HG02884 (cell line): ENCODE data around the gene FAM20B.
"Not testable (repeated sequence)": the region's sequence is repeated elsewhere in the genome, so short reads cannot be mapped to it uniquely, and the experiment has no call there.

Source experiments
- ATAC-seq: cut with Tn5 transposase; IDR thresholded peaks from one replicate; pipeline ENCODE4 v1.9.1; 2021; ENCODE audit warnings: mild to moderate bottlenecking, moderate library complexity; ENCODE audit not compliant: unreplicated experiment

FAM20B gene

DNA sequence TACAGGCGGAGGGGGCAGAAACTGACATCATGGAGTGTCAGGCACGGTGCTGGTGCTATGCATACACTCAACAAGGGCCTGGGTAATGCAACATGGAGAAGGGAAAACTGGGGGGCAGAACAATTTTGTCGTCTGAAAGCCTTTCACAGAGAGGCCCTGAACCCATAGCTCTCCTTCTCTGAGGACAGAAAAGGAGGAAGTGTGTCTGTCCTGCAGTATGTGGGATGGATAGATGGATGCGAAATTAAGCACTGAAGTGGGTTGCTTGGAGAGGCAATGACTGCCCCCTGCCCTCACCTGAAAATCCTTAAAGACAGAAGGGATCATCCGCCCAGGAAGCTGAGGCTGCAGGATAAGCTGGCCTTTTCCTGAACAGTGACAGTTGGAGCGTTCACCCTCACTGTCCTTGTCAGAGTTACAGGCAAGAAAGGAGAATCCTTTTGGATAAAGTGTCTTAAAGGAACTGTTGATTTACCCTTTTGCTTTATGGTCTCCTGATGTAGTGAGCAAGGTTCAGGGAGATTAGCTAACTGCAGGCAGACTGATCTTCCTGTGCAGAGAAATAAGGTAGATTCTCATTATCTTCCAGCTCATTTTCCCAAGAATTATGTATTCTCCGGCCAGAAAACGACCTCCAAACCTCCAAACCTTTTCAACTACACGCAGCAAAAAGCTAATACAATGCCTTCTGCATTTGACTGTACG lies 1.6 kb upstream of the FAM20B start:
- ATAC-seq: no peak

DNA sequence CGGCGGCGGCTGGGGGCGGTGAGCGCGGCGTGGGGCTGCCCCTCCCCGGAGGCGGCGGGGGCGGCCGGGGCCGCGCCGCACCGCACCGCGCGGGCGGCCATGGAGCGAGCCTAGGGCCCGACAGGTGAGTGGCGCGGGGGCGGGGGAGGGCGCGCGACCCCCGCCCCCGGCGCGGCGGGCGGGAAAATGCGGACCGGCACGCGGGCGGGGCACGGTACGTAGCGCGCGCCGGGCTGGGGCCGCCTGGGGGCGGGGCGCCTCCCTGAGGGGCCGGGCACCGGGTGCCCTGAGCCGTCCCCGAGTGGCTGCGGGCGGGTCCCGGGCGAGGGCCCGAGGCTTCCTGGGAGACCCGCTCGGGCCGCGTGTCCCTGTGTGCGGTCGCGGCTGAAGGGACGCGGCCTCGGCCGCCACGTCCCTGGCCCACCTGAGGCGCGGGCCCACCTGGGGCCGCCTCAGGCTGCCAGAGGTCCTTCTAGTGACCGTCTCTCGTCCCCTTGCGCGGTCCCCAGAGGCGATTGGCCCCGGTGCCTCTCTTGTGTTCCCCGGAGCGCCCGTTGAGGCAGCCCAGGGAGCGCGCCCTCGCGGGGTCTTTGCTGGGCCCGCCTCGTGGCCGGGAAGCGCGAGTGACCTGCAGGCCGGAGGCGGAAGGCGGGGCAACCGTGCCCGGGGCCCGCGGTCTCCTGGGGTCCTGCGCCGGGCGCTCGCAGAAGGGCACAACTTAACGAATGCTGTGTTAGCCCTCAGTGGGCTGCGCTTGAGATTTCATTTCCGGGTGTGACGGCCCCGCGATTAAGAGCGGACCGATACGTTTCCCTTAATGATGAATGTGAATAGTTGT lies 500 bp downstream of the FAM20B start:
- peak; percentile 63 for ATAC-seq

DNA sequence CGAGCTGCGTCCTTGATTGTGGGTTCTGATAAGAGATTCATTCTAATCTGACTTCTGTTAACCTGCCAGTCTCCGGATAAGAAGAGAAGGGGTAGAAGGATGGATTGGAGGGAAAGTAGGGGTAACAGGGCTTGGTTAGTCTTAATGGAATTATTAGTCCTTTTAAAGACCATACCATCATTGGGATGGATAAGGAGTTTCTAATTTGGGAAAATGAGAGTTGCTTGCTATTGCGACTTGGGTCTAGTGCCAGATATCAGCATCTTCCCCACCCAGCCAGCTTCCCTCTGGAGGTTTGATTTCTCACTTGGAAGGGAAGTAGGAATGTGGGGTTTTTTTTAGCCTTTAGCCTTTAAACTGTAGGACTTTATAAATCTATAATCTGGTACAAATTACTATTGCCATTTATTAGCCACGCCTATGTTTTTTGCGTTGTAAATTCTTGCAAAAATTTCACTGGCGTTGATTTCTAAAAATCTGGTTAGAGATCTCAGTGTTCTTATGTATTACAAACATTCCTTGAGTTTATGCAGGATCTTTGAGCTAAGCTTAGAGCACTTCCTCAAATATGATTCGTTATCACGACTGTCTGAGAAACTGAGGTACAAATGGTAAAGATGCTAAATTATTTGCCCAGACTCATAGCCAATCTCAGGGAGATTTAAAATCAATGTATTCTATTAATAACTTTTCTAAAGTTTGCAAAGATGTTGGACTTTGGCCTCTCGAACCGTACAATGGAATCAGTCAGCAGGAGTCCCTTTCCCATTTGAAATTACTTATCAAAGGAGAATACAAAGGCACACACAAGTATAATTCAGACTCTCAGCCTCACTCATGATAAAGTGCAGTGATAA lies 1.3 kb downstream of the FAM20B start:
- ATAC-seq: no peak

DNA sequence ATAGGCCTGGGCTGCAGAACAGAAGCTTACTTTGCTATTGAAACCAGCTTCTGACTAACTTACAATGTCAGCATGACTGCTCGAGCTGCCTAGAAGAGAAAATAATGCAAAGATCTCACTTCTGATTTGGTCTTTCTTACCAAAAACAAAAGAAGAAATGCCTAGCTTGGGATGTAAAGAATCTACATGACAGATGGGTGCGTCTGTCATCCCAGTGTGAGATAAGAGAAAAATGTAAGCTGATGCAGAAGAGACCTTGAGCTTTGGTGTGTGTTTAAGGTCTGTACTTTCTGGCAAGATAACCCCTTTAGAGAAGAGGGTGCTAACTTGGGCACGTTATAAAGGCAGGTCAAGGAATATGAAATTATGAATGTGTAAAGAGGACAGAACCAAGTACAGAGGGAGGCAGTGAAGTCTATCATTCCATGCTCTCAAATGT lies 3.6 kb downstream of the FAM20B start:
- no peak for ATAC-seq

DNA sequence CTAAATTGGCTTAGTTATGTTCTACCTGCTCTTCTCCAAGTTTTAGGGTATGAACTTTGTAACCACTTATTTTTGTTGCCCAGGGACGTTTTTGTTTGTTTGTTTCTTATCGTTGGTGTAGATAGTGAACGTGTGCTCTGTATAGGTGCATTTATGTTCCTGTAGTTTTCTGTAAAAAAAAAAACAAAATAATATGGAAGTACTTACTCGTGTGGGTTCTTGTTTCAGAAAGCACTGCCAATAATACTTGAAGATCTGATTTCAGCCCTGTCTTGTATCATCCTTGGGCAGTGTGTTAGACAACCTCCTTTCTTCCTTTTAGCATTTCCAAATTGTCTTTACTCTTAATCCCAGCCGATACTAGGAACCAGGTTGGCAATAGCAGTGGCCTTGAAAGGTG lies 4.4 kb downstream of the FAM20B start:
- ATAC-seq: no peak

DNA sequence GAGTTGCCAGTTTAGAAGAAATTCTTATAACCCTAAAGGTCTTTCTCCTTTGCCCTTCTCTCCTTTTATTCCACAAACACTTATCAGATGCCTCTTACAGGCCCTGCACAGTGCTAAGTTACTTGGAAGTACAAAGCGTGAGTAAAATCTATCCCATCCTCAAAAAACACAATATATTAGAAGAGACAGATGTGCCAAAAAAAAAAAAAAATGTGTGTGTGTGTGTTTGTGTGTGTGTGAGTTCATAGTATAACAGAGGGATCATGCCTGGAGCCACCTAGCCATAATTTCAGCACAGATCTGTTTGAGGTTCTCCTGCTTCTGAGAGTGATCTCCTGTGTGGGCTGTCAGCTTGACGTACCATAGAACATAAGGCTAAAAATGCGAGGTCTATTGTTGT lies 5.0 kb downstream of the FAM20B start:
- ATAC-seq: no peak

DNA sequence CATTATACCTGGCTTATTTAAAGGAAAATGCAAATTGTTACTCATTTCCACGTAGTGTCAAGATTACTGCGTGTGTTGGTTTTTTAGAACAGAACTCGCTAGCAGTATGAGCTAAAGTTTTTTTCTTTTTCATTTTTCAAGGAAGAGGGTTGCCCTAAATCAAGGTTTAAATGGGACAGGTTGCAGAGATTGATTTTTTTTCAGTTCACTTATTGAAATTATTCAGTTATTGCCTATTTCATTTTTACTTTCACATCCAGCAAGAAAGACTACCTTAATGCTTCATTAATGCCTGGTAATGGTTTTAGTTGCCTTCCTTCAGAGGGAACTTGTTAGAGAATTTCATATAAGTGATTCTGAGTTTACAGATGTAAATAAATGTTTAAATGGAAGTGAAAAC lies 5.6 kb downstream of the FAM20B start:
- ATAC-seq: no peak

DNA sequence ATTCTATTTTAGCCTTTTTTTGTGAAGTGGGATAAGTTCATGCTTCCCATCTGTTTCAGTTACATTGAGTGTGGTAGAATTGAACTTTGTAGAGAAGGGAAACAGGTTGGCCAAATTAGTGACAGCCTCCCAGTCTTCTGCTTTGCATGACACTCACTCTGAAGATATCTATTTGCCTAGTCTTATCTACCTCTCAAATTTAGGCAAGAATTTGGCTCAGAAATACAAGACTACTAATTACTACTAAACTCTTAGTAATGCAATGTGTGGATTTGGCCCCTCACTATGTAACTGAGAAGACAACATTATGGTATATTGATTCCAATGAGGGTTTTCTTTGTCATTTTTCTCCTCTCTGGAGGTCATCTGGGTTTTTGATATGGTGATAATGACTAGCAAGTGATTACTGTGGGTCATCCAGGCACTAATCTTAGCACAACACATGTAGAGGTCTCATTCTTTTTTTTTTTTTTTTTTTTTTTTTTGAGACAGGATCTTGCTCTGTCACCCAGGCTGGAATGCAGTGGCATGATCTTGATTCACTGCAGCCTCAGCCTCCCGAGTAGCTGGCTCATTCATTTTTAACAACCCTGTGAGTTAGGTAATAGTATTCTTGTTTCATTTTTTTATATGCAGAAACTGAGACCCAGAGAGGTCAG lies 6.3 kb downstream of the FAM20B start:
- no peak for ATAC-seq

DNA sequence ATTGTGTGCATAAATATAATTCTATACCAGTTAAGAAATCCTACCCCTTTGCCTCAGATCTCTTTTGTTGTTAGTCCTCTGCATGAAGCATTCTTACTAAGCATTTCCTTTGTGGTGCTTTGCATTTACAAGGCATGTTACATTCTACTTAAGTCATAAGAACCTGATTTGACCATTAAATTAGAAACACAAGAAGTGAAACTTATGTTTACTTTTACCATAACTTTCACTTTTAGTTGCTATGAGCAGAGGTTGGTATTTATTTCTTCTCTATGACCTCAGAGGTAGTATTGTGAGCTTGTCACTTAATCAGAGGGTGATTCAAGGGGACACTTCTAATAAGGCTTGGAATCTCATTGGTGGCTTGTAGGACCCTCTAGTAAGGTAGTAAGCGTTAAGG lies 9.0 kb downstream of the FAM20B start:
- peak; percentile 81 for ATAC-seq

DNA sequence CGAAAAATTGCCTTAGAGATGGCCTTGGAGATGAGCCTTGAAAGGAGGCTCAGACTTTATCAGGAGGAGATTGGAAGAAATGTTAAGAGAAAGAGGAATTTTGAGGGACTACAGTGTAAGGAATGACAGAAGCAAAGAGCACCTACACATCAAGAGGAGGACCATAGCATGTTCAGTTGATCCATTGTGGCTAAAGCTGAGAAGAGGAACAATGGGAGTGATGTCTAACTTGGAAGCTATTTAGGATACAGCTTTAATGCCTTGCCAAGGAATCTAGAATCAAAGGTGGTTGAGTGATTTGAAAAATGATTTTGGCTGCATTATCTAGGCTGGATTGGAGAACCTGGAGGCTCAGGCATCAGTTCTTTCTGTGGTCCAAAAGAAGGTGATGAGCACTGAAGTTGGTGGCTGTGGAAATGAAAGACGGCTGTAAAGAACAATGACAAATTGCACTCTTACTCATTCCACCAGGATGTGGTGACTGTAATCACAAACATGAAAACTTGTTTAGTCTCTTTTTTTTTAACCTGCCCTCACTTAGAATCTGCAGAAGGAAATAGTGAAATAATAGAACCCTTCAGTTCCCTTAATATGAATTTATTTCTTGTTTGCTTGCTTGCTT lies 11.3 kb downstream of the FAM20B start:
- ATAC-seq: peak; percentile 47

DNA sequence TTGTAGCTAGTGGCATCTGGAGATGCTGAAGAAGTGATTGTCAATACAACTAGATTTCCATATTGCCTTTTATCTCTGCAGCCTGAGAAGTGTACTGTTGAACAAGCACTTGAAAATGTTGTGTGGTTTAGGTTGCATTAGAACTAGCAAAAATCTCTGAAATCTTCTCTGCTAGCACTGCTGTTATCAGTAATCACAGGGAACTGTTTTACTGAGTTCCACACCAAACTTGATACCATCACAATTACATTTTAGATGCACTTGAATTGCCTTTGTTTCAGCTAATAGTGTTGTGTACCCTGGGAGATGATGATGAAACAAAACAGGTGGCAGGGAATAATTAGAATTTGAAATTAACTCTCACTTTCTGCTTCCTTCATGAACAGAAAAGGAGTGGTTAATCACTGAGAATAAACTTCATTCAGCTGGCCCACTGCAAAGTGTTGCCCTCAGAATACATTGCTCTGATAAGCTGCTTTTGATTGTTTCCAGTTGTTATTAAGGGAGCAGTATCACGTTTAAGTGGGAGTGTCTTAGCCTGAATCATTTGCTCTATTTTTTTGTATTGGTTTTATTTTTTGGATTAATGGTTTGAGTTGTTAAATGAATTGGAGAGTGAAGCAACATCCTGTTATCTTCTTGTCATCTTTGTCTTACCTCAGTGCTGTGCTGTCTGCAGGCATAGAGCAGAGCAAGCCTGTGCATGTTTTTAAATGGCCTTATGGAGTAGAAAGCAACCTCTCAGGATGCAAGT lies 13.0 kb downstream of the FAM20B start:
- ATAC-seq: no peak

DNA sequence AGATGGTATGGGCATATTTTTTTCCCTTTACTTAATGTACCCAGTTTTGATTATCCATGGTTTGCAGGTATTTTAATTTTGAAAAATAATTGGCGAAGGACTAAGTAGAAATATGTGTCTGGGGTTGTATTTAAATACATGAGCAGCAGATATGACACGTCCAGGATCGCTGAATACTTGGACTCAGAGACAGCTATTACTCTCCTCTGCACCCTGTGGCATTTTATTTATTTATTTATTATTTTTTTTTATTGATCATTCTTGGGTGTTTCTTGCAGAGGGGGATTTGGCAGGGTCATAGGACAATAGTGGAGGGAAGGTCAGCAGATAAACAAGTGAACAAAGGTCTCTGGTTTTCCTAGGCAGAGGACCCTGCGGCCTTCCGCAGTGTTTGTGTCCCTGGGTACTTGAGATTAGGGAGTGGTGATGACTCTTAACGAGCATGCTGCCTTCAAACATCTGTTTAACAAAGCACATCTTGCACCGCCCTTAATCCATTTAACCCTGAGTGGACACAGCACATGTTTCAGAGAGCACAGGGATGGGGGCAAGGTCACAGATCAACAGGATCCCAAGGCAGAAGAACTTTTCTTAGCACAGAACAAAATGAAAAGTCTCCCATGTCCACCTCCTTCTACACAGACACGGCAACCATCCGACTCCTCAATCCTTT lies 13.9 kb downstream of the FAM20B start:
- ATAC-seq: not testable (repeated sequence)

DNA sequence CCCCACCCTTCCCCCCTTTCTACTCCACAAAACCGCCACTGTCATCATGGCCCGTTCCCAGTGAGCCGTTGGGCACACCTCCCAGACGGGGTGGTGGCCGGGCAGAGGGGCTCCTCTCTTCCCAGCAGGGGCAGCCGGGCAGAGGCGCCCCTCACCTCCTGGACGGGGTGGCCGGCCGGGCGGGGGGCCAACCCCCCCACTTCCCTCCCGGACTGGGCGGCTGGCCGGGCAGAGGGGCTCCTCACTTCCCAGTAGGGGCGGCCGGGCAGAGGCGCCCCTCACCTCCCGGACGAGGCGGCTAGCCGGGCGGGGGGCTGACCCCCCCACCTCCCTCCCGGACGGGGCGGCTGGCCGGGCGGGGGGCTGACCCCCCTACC lies 14.5 kb downstream of the FAM20B start:
- ATAC-seq: not testable (repeated sequence)

DNA sequence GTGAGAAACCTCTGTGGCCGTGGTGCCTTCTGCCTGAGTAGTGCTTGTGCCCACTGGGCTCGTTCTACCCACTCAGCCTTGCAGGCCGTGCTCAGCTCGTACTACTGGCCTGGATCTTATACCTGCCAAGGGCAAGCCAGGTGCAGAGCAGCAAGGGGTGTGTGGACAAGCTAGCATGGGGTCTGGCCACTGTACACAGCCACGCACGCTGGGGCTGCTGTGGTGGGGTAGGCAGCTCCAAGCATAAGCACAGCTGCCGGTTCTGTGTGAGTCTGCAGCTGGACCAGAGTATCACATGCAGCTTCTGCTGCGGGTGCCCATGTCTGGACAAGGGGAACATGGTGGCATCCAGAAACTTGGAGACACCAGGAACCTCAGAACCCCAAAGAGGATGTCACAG lies 16.4 kb downstream of the FAM20B start:
- ATAC-seq: no peak

DNA sequence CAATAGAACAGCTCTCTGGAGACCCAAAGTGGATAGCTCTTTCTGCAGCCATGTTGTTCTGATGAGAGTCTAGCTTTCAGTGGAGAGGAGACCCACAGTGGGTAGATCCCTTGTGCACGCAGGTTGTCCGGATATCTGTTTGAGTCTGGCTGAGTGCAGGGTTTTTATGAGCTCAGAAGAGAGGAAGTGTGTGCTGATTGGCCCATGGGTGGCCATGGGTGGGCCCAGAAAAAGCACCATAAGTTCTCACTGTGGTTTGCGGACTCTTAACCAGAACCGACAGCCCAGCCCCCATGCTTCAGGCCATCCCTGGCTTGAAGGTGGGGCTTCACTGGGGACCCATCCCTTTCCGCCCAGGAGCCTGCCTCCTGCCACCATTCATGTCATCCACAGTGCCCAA lies 17.0 kb downstream of the FAM20B start:
- ATAC-seq: no peak

DNA sequence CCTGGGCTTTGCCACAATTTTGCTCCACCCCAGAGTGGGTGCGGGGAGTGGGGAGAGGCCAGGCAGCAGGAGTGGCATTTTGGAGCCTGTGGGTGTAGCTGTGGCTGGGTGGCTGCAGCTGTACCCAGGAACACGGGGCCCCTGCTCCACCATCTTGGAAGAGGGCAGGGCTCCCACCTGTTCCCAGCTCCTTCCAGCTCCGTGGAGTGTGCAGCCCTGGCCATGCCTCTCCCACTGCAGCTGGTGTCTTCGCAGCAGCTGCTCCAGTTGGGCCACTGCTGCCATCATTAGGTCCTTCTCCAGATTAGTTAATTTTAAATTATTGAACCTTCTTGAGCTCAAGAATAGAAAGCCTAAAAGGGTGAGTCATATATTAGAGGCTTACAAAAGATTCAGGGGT lies 17.6 kb downstream of the FAM20B start:
- ATAC-seq: no peak

DNA sequence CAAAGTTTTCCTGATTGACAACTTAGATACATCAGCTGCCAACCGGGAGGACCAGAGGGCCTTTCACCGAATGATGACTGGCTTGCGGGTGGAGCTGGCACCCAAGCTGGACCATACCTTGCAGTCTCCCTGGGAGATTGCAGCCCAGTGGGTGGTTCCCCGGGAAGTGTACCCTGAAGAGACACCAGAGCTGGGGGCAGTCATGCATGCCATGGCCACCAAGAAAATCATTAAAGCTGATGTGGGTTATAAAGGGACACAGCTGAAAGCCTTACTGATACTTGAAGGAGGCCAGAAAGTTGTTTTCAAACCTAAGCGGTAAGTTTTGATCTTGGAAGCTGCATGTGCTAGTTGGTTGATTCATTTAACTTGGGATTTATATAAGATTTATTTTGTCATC lies 18.2 kb downstream of the FAM20B start:
- no peak for ATAC-seq

DNA sequence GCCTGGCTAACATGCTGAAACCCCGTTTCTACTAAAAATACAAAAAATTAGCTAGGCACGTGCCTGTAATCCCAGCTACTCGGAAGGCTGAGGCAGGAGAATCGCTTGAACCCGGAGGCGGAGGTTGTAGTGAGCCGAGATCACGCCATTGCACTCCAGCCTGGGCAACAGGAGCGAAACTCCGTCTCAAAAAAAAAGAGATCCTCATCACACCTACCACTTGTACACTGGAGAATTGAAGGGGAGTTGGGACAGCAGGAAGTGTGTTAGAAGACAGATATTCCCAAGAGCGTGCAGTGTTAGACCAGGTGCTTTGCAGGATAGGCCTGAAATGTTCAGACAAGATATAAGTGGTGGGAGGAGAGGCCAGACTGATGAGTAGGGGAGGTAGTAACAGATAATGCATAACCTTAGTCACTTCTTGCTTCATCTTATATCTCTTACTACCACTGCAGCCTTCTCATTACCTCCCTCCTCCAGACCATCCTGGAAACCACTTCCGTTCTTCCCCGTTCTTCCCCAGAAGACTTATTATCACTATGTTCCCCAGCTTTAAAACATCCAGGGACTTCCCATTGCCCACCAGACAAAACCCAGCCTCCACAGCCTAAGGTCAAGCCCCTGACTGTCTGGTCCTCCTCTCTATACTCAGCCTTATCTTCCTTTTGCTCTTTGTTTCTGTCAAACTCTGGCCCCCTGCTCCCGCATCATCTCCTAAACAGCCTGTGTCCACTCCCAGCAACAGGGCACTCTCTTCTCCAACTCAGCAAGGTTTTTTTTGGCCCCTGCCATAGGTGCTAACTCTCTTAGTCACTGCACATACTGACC lies 21.3 kb downstream of the FAM20B start:
- no peak for ATAC-seq
